Daoy (cell line): ENCODE data around the gene HSF2BP. TPM values are rescaled to one million over a fixed set of nuclear protein-coding genes. Genes with fewer than 3 reads are reported as not detected.
A peak's percentile ranks its signal among the peaks of the same experiment; 100 is the strongest.
"Not testable (repeated sequence)": the region's sequence is repeated elsewhere in the genome, so short reads cannot be mapped to it uniquely, and the experiment has no call there.

Experiments used
- DNase-seq: peaks from one replicate; pipeline ENCODE4 v3.0.0-alpha.2; 2015; ENCODE audit warnings: low read depth
- total RNA-seq: library from RNA; depleted of rRNA; stranded (reverse); fragments of >200 nt; shearing (Covaris generic); gene quantifications from 2 replicates; pipeline ENCODE4 v1.2.3, GENCODE V29; 2014

Gene HSF2BP
- total RNA-seq, 1 experiment from 2014 or later = 2.7 TPM

GRCh38 chr21:43619344-43619743 is 39.9 kb downstream of the HSF2BP start:
- DNase-seq = no peak

GRCh38 chr21:43618940-43619339 is 40.3 kb downstream of the HSF2BP start:
- no peak for DNase-seq

GRCh38 chr21:43616861-43617260 is 42.4 kb downstream of the HSF2BP start:
- DNase-seq = not testable (repeated sequence)

DNA sequence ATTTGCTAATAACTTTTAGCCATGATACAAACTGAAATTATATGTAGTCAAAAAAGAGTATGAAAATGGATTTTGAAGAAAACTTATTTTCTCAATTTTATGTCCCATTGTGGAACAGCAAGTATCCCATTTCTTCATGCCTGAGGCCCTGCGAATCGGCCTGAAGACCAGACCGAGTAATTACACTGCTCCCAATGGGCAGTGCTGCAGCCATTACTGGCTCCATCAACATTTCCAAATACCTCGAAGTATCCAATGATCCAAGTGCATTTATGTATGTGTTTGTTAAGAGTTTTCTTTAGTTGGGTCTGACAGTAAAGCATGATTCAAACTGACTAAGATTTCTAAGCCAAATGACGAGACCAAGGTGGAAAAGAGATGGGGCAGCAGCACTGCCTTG is 44.4 kb downstream of the HSF2BP start:
- DNase-seq = no peak

DNA sequence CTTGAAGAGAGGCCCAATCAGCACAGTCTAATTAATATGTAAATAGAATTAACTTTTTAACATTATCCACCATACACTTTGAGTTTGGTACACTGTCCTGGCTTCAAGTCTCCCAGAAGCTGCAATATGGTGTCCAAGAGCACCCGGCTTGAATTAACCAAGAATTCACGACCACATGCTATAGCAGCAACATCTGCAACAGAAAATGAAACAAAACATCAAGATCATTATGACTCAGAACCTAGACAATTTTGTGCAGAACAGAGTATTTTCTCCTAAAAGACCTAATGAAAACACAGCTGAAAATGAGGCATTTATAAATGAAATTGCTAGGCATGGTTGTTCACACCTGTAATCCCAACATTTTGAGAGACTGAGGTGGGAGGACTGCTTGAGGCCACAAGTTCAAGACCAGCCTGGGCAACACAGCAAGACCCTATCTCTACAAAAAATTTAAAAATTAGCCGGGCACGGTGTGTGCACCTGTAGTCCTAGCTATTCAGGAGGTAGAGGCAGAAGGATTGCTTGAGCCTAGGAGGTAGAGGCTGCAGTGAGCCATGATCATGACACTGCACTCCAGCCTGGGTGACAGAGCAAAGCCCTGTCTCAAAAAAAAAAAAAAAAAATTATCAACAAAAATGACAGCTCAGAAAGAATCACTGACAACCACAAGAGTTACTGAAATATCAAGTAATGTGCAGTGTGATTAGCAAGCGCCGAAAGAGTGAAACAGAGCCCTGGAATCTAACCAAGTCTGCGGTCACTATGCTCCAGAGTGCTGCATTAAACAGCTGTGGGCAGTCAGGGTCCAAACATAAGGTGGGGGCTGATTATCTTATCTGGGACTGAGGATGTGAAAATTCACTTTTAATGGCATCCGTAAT is 45.3 kb downstream of the HSF2BP start:
- DNase-seq = peak; percentile 78

- DNase-seq = peak; percentile 77
Measured at GRCh38 chr21:43611598-43612369, 47.5 kb downstream of the HSF2BP start.

DNA sequence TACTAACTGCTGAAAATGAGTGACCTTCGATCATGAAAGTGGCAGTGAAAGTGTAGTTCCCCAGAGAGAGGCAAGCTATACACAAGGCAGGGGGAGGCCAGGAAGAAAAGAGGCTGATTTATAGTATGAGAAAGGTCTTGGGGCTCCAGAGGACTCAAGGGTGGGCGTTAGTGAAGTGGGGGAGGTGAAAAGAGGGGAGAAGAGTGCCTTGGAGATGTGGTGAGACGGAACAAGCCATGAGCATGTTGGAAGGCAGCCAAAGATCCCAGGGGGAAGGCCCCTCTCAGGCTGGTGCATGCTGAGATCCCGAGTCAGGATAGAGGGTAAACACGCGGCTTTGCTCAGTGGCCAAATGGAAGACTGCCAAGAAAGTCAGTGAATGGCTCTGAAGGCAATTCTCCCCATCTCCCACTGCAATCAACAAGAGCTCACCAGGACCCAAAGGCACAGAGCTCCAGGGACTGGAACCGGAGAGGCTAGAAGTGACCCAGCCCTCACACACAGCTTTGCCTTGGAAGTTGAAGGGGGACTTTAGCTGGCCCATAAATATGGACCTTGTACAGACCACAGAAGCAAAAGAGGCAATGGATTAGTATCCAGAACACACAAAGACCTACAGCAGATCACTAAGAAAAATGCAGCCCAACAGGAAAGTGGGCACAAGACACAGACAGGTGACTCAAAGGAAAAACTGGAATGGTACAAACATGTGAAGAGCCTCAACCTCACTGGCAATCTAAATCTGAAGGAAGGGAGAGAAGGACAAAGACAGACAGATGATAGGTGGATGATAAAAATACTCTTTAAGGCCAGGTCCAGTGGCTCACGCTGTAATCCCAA is 49.6 kb downstream of the HSF2BP start:
- peak; percentile 94 for DNase-seq

DNA sequence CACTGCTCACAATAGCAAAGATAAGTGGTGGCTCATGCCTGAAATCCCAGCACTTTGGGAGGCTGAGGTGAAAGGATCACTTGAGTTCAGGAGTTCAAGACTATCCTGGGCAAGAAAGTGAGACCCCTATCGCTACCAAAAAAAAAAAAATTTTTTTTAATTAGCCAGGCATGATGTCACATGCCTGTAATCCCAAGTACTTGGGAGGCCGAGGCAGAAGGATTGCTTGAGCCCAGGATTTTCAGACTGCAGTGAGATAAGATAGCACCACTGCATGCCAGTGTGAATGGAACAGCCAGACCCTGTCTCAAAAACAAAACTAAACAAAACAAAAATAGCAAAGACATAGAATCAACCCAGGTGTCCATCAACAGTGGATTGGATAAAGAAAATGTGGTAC is 50.6 kb downstream of the HSF2BP start:
- no peak for DNase-seq

- DNase-seq = peak; percentile 67
Measured at GRCh38 chr21:43608225-43608624, 51.1 kb downstream of the HSF2BP start.

DNA sequence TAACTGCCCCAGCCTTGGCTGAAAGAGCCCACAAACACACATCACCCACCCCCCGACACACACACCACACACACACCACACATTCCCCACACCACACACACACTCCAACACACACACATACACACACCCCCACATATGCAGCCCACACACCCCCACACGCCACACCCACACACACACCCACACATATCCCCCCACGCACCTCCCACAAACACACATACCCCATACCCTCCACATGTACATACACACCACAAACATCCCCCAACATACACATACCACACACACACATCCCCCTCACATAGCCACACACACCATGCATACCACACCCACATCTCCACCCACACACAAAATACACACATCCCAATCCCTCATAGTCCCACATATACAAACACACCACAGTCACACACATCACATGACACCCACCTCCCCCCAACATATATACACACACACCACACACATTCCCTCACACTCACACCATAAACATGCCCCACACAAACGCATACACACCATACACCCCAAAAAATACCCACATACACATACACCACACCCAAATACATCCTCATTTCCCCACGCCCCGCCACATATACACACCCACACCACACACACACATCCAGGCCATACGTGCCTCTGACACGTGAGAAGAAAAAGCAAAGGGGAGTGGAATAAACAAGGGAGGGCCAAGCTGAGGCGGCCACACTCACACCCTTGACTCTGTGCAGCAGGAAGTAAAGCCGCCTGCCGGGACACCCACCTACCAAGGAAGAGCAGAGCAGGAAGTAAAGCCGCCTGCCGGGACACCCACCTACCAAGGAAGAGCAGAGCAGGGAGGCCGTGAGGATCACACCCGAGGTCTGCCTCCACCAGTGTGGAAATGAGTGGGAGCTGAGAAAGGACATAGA is 53.7 kb downstream of the HSF2BP start:
- no peak for DNase-seq

- no peak for DNase-seq
Measured at GRCh38 chr21:43604505-43605204, 54.6 kb downstream of the HSF2BP start.

DNA sequence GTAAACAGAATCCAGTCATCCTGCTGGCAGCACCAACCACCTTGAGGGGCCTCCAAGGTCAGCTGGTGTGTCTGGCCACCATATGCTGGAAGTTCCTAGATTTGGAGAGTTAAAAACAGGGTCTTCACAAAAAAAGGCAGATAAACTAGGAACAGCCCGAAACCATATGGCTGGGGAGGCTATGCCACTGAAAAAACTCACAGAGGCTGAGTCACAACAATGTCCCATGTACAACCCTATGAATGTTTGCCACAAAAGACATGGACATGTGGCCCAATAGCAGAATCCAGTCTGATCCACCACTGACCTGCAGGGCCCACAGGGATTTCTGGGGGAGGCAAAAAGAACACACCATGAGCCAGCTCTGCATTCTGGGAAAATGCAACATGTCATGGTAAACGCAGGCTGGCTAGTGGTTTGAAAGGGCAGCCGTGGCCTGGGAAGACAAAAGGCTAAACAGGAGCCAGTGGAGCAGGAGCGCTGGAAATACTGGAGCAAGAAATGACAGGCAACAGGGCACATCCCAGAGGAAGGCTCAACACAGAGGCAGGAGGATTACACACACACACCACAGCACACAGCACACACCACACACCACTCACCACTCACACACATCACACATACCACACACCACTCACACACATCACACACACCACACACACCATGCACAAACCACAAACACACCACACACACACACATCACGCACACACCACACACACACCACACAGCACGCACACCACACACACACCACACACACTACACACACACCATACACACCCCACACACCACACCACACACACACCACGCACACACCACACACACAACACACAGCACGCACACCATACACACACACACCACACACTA is 55.4 kb downstream of the HSF2BP start:
- DNase-seq = peak; percentile 63

DNA sequence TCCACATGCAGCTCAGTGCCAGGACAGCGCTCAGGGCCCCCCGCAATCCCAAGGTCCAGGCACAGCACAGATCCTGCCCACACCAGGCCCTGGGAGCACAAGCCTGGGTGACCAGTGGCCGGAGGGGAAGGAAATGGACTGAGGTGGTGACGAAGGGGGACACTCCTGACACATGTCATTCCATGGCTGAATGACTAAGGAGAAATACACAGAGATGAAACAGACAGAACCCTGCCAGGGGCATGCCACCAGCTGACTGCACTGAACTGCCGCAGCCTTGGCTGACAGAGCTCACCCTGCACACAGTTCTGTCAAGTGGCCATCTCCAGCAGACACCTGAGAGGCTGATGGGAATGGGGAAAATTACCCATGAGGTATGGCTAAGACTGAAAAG is 56.1 kb downstream of the HSF2BP start:
- DNase-seq = no peak

- DNase-seq = no peak
Measured at GRCh38 chr21:43602266-43603232, 56.7 kb downstream of the HSF2BP start.

- peak; percentile 91 for DNase-seq
Measured at GRCh38 chr21:43600642-43601402, 58.5 kb downstream of the HSF2BP start.

DNA sequence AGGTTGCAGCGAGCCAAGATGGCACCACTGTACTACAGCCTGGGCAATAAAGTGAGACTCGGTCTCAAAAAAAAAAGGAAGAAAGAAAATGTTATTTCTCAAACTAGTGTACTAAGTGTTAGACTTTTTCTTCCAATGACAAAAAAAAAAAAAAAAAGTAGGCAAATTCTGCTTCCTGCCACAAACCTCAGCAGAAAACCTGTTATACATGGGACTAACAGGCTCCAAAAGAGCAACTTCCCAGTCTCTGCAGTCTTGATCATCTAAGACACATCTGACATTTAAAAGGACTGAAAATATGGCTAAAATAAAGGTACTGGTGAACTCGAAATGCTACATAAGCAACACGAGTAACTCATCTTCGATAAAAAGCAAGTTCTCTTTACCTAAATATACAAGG is 59.6 kb downstream of the HSF2BP start:
- no peak for DNase-seq

DNA sequence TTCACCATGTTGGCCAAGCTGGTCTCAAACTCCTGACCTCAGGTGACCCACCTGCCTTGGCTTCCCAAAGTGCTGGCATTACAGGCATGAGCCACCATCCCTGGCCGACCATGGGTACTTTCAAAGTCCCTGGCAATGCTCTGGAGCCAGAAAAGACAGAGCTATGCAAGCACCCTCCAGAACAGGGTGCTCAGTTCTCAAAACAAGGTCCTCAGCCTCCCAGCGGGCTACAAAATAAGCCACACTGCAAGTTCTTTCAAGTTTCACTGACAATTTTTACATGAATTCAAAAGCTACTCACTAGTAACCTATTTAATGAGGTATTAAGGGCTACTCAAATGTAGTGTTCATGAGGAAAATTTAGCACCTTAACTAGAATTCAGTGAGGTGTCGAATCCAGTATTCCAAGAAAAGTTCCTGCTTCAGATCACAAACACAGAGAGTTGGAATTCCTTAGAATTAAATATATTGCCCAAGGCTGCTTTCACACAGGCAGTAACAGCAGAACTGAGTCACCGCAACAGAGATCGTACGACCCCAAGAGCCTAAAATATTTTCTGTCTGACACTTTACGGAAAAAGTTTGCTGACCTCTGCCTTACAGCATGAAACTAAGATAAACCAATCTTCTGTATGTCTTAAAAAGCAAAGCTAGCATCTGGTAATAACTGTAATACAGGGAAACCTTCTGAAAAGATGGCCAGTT is 60.7 kb downstream of the HSF2BP start:
- peak; percentile 61 for DNase-seq
